ENCODE results near the gene SLC47A1. TPM values are rescaled to one million over a fixed set of nuclear protein-coding genes. Genes with fewer than 3 reads are reported as not detected.
"Not testable (repeated sequence)": the region's sequence is repeated elsewhere in the genome, so short reads cannot be mapped to it uniquely, and the experiment has no call there.

SLC47A1 gene
- total and polyA plus RNA-seq, 10 of the 15 experiments (the other 5 are each of a cell fraction or from before 2014, with no cell fraction given), result 0.41 TPM; not detected in 9

DNA sequence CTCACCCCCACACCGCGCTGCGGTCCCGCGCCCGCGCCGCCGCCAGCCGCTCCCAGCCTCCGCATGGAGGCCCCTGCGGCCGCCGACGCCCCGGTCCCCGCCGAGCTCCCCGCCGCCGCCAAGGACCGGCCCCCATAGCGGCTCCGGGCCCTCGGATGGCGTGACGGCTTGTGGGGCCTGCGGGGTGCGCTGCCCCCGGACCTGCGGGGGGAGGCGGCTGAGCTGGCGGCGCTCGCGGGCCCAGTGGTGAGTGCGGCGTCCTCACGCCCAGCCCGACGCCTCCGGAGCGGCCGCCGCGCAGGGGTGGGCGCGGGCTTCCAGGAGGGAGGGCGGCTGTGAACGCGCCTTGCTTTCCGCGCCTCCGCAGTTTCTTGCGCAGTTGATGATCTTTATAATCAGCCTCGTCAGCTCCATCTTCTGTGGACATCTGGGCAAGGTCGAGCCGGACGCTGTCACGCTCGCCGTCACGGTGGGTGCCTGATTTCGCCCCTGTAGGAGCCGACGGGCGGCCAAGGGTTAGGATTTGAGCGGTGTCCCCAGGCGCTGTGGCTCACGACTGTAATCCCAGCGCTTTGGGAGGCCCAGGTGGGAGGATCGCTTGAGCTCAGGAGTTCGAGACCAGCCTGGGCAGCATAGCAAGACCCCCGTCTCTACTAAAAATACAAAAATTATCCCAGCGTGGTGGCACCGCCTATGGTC is 46.4 kb downstream of the SLC47A1 start (continued):
- TF ChIP-seq, protein P1, sequence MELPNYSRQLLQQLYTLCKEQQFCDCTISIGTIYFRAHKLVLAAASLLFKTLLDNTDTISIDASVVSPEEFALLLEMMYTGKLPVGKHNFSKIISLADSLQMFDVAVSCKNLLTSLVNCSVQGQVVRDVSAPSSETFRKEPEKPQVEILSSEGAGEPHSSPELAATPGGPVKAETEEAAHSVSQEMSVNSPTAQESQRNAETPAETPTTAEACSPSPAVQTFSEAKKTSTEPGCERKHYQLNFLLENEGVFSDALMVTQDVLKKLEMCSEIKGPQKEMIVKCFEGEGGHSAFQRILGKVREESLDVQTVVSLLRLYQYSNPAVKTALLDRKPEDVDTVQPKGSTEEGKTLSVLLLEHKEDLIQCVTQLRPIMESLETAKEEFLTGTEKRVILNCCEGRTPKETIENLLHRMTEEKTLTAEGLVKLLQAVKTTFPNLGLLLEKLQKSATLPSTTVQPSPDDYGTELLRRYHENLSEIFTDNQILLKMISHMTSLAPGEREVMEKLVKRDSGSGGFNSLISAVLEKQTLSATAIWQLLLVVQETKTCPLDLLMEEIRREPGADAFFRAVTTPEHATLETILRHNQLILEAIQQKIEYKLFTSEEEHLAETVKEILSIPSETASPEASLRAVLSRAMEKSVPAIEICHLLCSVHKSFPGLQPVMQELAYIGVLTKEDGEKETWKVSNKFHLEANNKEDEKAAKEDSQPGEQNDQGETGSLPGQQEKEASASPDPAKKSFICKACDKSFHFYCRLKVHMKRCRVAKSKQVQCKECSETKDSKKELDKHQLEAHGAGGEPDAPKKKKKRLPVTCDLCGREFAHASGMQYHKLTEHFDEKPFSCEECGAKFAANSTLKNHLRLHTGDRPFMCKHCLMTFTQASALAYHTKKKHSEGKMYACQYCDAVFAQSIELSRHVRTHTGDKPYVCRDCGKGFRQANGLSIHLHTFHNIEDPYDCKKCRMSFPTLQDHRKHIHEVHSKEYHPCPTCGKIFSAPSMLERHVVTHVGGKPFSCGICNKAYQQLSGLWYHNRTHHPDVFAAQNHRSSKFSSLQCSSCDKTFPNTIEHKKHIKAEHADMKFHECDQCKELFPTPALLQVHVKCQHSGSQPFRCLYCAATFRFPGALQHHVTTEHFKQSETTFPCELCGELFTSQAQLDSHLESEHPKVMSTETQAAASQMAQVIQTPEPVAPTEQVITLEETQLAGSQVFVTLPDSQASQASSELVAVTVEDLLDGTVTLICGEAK (IDR thresholded peaks at IDR 0.05; ENCODE audit: borderline replicate concordance), result no peak
- no peak for TF ChIP-seq NFYA (IDR thresholded peaks at IDR 0.05; ENCODE audit: borderline replicate concordance, low read depth, low read length)
- no peak for TF ChIP-seq JUND (IDR thresholded peaks at IDR 0.05; ENCODE audit: low read depth, low read length)
- no peak for TF ChIP-seq CEBPB (IDR thresholded peaks at IDR 0.05; ENCODE audit: borderline replicate concordance in 1 of 2, low read depth in 2 of 2, low read length in 2 of 2)
- TF ChIP-seq SMAD5 (IDR thresholded peaks at IDR 0.05; ENCODE audit: low read depth), result no peak

DNA sequence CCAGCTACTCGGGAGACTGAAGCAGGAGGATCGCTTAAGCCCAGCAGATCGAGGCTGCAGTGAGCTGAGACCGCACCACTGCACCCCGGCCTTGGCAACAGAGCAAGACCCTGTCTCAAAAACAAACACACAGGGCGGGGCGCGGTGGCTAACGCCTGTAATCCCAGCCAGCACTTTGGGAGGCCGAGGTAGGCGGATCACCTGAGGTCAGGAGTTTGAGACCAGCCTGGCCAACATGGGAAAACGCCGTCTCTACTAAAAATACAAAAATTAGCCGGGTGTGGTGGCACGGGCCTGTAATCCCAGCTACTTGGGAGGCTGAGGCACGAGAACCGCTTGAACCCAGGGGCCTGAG is 46.9 kb downstream of the SLC47A1 start:
- ATAC-seq; H3K79me2 ChIP-seq (ENCODE audit: control insufficient read depth, insufficient read depth, low read length); H3K4me3 ChIP-seq; RAD21 ChIA-PET (ENCODE audit: unreplicated experiment); H3K27me3 ChIP-seq (replicated peaks in 1 of 2; ENCODE audit: control insufficient read depth in 2 of 2, insufficient read depth in 2 of 2, low read length in 1 of 2); H3K27ac ChIP-seq (ENCODE audit: control insufficient read depth, insufficient read depth); POLR2A ChIA-PET; BruUV-seq (replicated peaks); FAIRE-seq; DNase-seq (ENCODE audit: low read depth, low spot score); H3K9ac ChIP-seq (ENCODE audit: control insufficient read depth, insufficient read depth, low read length); H4K20me1 ChIP-seq (ENCODE audit: control insufficient read depth, insufficient read depth); H2AFZ ChIP-seq (ENCODE audit: control insufficient read depth, low read depth, low read length); SMC1A ChIA-PET (ENCODE audit: uncharacterized antibody, unreplicated experiment); in situ Hi-C loops (cut with MboI); H3K4me1 ChIP-seq (ENCODE audit: control insufficient read depth, insufficient read depth, low read length); H3K36me3 ChIP-seq (ENCODE audit: control insufficient read depth in 2 of 2, insufficient read depth in 2 of 2, low read length in 1 of 2); H3K9me3 ChIP-seq (replicated peaks; ENCODE audit: control insufficient read depth, insufficient read depth, low read length); CTCF ChIA-PET; H3K4me2 ChIP-seq (ENCODE audit: control insufficient read depth, insufficient read depth); intact Hi-C loops (cut with micrococcal nuclease; ENCODE audit: unreplicated experiment): not testable (repeated sequence)
- 71% methylated on average over 15 of the region's 17 CpGs for WGBS (ENCODE audit: insufficient coverage, insufficient replicate concordance, low lambda C conversion rate, missing lambda C conversion rate)

DNA sequence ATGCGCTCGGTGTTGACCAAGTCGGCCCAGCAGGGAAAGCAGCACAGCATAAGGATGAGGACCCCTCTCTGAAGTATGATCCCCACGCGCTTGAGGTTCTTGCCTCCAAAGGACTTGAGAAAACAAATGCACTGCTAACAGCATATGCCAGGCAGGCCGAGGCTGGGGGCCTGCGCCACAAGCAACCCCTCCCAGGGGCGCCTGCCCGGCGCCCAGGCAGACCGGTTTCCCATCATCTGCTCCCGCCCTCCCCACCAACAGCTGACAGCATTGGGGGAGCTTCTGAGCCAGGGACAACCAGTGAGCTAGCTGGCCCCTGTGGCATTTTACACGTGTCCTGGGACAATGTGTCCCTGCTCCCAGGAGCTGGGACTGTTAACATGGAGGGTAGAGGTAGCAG is 48.5 kb downstream of the SLC47A1 start:
- CTCF ChIA-PET; H3K36me3 ChIP-seq (ENCODE audit: control insufficient read depth in 2 of 2, insufficient read depth in 2 of 2, low read length in 1 of 2); BruUV-seq (replicated peaks); SMC1A ChIA-PET (ENCODE audit: uncharacterized antibody, unreplicated experiment); H3K27me3 ChIP-seq (replicated peaks in 1 of 2; ENCODE audit: control insufficient read depth in 2 of 2, insufficient read depth in 2 of 2, low read length in 1 of 2); FAIRE-seq; RAD21 ChIA-PET (ENCODE audit: unreplicated experiment); H3K27ac ChIP-seq (ENCODE audit: control insufficient read depth, insufficient read depth); H3K9me3 ChIP-seq (replicated peaks; ENCODE audit: control insufficient read depth, insufficient read depth, low read length); in situ Hi-C loops (cut with MboI); H3K4me2 ChIP-seq (ENCODE audit: control insufficient read depth, insufficient read depth); H2AFZ ChIP-seq (ENCODE audit: control insufficient read depth, low read depth, low read length); H3K4me3 ChIP-seq; H4K20me1 ChIP-seq (ENCODE audit: control insufficient read depth, insufficient read depth); POLR2A ChIA-PET; H3K4me1 ChIP-seq (ENCODE audit: control insufficient read depth, insufficient read depth, low read length); DNase-seq (ENCODE audit: low read depth, low spot score); H3K9ac ChIP-seq (ENCODE audit: control insufficient read depth, insufficient read depth, low read length); intact Hi-C loops (cut with micrococcal nuclease; ENCODE audit: unreplicated experiment); ATAC-seq; H3K79me2 ChIP-seq (ENCODE audit: control insufficient read depth, insufficient read depth, low read length): not testable (repeated sequence)
- 65% methylated on average over 11 of the region's 13 CpGs for WGBS (ENCODE audit: insufficient coverage, insufficient replicate concordance, low lambda C conversion rate, missing lambda C conversion rate)

All from GM12878 (cell line).